Upper lobe of right lung (tissue), 1 donor: ENCODE results near the gene EXOC6. TPM values are rescaled to one million over a fixed set of nuclear protein-coding genes. Genes with fewer than 3 reads are reported as not detected.

ENCODE experiments used
- ATAC-seq: fragments of 200-7000 bp; cut with Tn5 transposase; one replicate; pipeline ENCODE4 v1.9.1; 2020; ENCODE audit warnings: mild to moderate bottlenecking, moderate library complexity
- DNase-seq: peaks from one replicate; pipeline ENCODE4 v3.0.0-alpha.2; 2020
- H3K27ac ChIP-seq: fragments of 200-600 bp; one replicate; pipeline ENCODE4 v1.8.0; 2022
- H3K27me3 ChIP-seq: fragments of 200-600 bp; one replicate; pipeline ENCODE4 v1.8.0; 2022; ENCODE audit warnings: mild to moderate bottlenecking
- H3K36me3 ChIP-seq: fragments of 200-600 bp; one replicate; pipeline ENCODE4 v1.8.0; 2022
- H3K4me1 ChIP-seq: fragments of 200-600 bp; one replicate; pipeline ENCODE4 v1.8.0; 2022
- H3K4me3 ChIP-seq: fragments of 200-600 bp; one replicate; pipeline ENCODE4 v1.8.0; 2022; ENCODE audit warnings: mild to moderate bottlenecking
- H3K9me3 ChIP-seq: fragments of 200-600 bp; one replicate; pipeline ENCODE4 v1.8.0; 2022
- CTCF ChIP-seq: fragments of 200-600 bp; IDR thresholded peaks from one replicate; pipeline ENCODE4 v1.8.0; 2022; ENCODE audit warnings: antibody characterized with exemption
- intact Hi-C: fragments of 100-400 bp; cut with DNase I; formaldehyde crosslinking; loops from one replicate; pipeline ENCODE4 v1.11.0; 2022
- long read RNA-seq: library from polyadenylated mRNA; unstranded; transcript quantifications from one replicate; pipeline ENCODE4 v2.0.0, GENCODE V29; 2021
- total RNA-seq: library from RNA; stranded (reverse); fragmentation: NEBNext Ultra II Directional; extraction: Animal tissue kit (Norgen Biotek cat#: 25700); gene quantifications from one replicate; pipeline ENCODE4 v1.2.1, GENCODE V29; 2021
- donor health status: DM: no; HTN: yes; CAD: no; lungs with severe emphysema.

Gene EXOC6, protein sequence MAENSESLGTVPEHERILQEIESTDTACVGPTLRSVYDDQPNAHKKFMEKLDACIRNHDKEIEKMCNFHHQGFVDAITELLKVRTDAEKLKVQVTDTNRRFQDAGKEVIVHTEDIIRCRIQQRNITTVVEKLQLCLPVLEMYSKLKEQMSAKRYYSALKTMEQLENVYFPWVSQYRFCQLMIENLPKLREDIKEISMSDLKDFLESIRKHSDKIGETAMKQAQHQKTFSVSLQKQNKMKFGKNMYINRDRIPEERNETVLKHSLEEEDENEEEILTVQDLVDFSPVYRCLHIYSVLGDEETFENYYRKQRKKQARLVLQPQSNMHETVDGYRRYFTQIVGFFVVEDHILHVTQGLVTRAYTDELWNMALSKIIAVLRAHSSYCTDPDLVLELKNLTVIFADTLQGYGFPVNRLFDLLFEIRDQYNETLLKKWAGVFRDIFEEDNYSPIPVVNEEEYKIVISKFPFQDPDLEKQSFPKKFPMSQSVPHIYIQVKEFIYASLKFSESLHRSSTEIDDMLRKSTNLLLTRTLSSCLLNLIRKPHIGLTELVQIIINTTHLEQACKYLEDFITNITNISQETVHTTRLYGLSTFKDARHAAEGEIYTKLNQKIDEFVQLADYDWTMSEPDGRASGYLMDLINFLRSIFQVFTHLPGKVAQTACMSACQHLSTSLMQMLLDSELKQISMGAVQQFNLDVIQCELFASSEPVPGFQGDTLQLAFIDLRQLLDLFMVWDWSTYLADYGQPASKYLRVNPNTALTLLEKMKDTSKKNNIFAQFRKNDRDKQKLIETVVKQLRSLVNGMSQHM
- 24.9 TPM for total RNA-seq
- long read RNA-seq, transcript EXOC6-201 (22 exons, 3,564 nt): major isoform, 13 of 27 reads
- long read RNA-seq, partial matches to known transcripts: 3 of 27 reads
- long read RNA-seq, other reads (novel, unspliced or antisense): 11 of 27 reads

- Histone ChIP-seq H3K9me3 (no peaks in the 10 kb centered on the region), H3K4me3 (peak within 1 kb of the TSS; percentile 96), H3K36me3 (no peaks in the 10 kb centered on the region), H3K27ac (peak within 1 kb of the TSS; percentile 89), H3K4me1 (peaks cover 19% of the 10 kb centered on the region), H3K27me3 (no peaks in the 10 kb centered on the region)
- TF ChIP-seq CTCF: no peak
- intact Hi-C loops: no loop called here
- DNase-seq (peak; percentile 94), ATAC-seq (peak; percentile 93)
These were observed at the start of gene EXOC6 for GRCh38 chr10:92848441-92849233. Gene EXOC6 (plus strand): TSS chr10:92848520. CDS start chr10:92848534, 14 bp downstream.

GRCh38 chr10:92799568-92799967 lies 48.8 kb upstream of the EXOC6 start:
- intact Hi-C loops: no loop called here
- H3K27me3 ChIP-seq: no peaks in the 10 kb centered on the region
- H3K4me1 ChIP-seq: no peaks in the 10 kb centered on the region
- no peak for ATAC-seq
- H3K36me3 ChIP-seq: no peaks in the 10 kb centered on the region
- no peaks in the 10 kb centered on the region for H3K9me3 ChIP-seq
- H3K4me3 ChIP-seq: no peak overlapping the region
- no peak overlapping the region for H3K27ac ChIP-seq
- no peak for TF ChIP-seq CTCF
- no peak for DNase-seq

DNA sequence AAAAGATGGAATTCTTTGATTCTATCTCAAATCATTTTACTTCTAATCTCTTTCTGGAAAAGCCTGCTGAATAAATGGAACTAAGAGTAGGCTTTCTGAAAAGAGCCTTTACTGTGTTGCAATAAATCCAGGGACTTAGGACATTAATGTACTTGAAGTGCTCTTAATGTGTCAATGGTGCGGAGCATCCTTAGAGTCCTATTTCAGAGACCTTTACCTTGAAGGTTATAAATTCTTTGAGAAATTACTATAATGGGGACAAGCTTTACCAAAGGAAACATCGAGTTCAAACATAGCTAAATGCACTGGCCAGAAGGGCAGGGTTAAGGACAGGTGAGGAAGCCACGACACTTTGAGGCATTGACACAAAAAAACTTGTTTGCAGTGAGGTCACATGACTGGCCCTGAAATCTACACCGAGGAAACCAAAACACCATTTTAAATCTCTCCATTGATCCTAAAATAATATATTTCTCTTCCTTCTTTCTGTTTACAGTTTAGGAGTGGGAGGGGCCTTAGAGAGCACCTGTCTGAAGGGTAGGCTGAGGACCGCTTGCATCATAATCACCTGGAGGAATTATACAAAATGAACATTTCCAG lies 48.1 kb upstream of the EXOC6 start:
- intact Hi-C loops: no loop called here
- DNase-seq (no peak), ATAC-seq (no peak)
- Histone ChIP-seq H3K4me1 (no peaks in the 10 kb centered on the region), H3K27me3 (no peaks in the 10 kb centered on the region), H3K36me3 (no peaks in the 10 kb centered on the region), H3K9me3 (no peaks in the 10 kb centered on the region), H3K4me3 (no peak overlapping the region), H3K27ac (no peak overlapping the region)
- no peak for TF ChIP-seq CTCF

GRCh38 chr10:92801978-92802872 lies 46.1 kb upstream of the EXOC6 start:
- Histone ChIP-seq H3K4me1 (no peaks in the 10 kb centered on the region), H3K4me3 (no peak overlapping the region), H3K27ac (no peak overlapping the region), H3K36me3 (no peaks in the 10 kb centered on the region), H3K9me3 (no peaks in the 10 kb centered on the region), H3K27me3 (no peaks in the 10 kb centered on the region)
- ATAC-seq: no peak
- no peak for DNase-seq
- intact Hi-C loops: no loop called here
- TF ChIP-seq CTCF: no peak
